CD14-positive monocyte (primary cell): Measurements from ENCODE around the gene APOBEC3B. TPM values are rescaled to one million over a fixed set of nuclear protein-coding genes. Genes with fewer than 3 reads are reported as not detected.

Experiments used
- DNase-seq, 3 donors: peaks; one replicate each; pipeline ENCODE4 v3.0.0-alpha.2; 2011 to 2022
- H2AFZ ChIP-seq: 2 replicates; pipeline ENCODE4 v1.6.0; 2012; ENCODE audit warnings: mild to moderate bottlenecking, low read depth, low read length, inconsistent platforms; ENCODE audit not compliant: insufficient read depth, poor library complexity, severe bottlenecking
- H3K27ac ChIP-seq, 2 donors: 1 replicate in 1 of 2; 2 replicates in 1 of 2; pipeline ENCODE4 v1.5.1; 2012 to 2013; ENCODE audit warnings: low read length in 2 of 2, control low read depth in 1 of 2, inconsistent platforms in 1 of 2, low read depth in 1 of 2, mild to moderate bottlenecking in 1 of 2
- H3K27me3 ChIP-seq, 2 donors: one replicate each; pipeline versions ENCODE4 v1.6.0 to v1.6.1; 2011 to 2013; ENCODE audit warnings: low read length in 2 of 2; ENCODE audit not compliant: control insufficient read depth in 2 of 2, insufficient read depth in 2 of 2
- H3K36me3 ChIP-seq, 2 donors: replicated peaks in 1 of 2; 1 replicate in 1 of 2; 2 replicates in 1 of 2; pipeline versions ENCODE4 v1.5.1 to v1.6.1; 2012 to 2013; ENCODE audit warnings: low read length in 2 of 2, control low read depth in 1 of 2, inconsistent platforms in 1 of 2, mild to moderate bottlenecking in 1 of 2; ENCODE audit not compliant: insufficient read depth in 2 of 2, control insufficient read depth in 1 of 2
- H3K4me1 ChIP-seq, 2 donors: 1 replicate in 1 of 2; 2 replicates in 1 of 2; pipeline versions ENCODE4 v1.5.1 to v1.6.1; 2012 to 2013; ENCODE audit warnings: low read length in 2 of 2, control low read depth in 1 of 2, inconsistent platforms in 1 of 2, mild to moderate bottlenecking in 1 of 2, moderate library complexity in 1 of 2; ENCODE audit not compliant: insufficient read depth in 2 of 2, control insufficient read depth in 1 of 2
- H3K4me2 ChIP-seq: replicated peaks from 2 replicates; pipeline ENCODE3; 2012; ENCODE audit warnings: low read length, moderate library complexity, mild to moderate bottlenecking; ENCODE audit not compliant: poor library complexity, severe bottlenecking; ENCODE audit errors: extremely low read depth
- H3K4me3 ChIP-seq, 3 experiments: fragments of 200-600 bp in 1 of 3; sonication (generic) in 1 of 3; replicated peaks in 1 of 3; 1 replicate in 2 of 3; 2 replicates in 1 of 3; pipeline ENCODE4 v1.5.1; 2011 to 2013; ENCODE audit warnings: low read length in 3 of 3, mild to moderate bottlenecking in 3 of 3, control low read depth in 2 of 3, low read depth in 2 of 3, inconsistent platforms in 1 of 3, moderate library complexity in 1 of 3
- H3K79me2 ChIP-seq: 2 replicates; pipeline ENCODE4 v1.6.0; 2012; ENCODE audit warnings: mild to moderate bottlenecking, control low read depth, inconsistent platforms, low read length, moderate library complexity; ENCODE audit not compliant: insufficient read depth
- H3K9ac ChIP-seq: 2 replicates; pipeline ENCODE4 v1.6.0; 2017; ENCODE audit warnings: low read length, mild to moderate bottlenecking; ENCODE audit not compliant: insufficient read depth, poor library complexity, severe bottlenecking
- H3K9me3 ChIP-seq, 2 donors: replicated peaks in 1 of 2; 1 replicate in 1 of 2; 2 replicates in 1 of 2; pipeline versions ENCODE4 v1.5.1 to v1.6.1; 2012 to 2013; ENCODE audit warnings: low read length in 2 of 2, control low read depth in 1 of 2; ENCODE audit not compliant: control insufficient read depth in 1 of 2, insufficient read depth in 1 of 2
- H4K20me1 ChIP-seq: 2 replicates; pipeline ENCODE4 v1.6.0; 2012; ENCODE audit warnings: mild to moderate bottlenecking, low read length, control low read depth, moderate library complexity; ENCODE audit not compliant: insufficient read depth
- H3K27ac Mint-ChIP-seq, 7 donors: one replicate each; pipeline ENCODE4 v1.8.0; 2020; ENCODE audit warnings: mild to moderate bottlenecking in 7 of 7, mixed read lengths in 7 of 7, moderate library complexity in 6 of 7, inconsistent platforms in 2 of 7
- H3K27me3 Mint-ChIP-seq, 3 donors: one replicate each; pipeline ENCODE4 v1.8.0; 2021 to 2022; ENCODE audit warnings: low read depth in 3 of 3, mild to moderate bottlenecking in 3 of 3, mixed read lengths in 3 of 3, moderate library complexity in 3 of 3, inconsistent platforms in 1 of 3
- H3K36me3 Mint-ChIP-seq, 2 donors: one replicate each; pipeline ENCODE4 v1.8.0; 2020; ENCODE audit warnings: mixed read lengths in 2 of 2, inconsistent platforms in 1 of 2, mild to moderate bottlenecking in 1 of 2
- H3K4me1 Mint-ChIP-seq: one replicate; pipeline ENCODE4 v1.8.0; 2020; ENCODE audit warnings: mild to moderate bottlenecking, mixed read lengths
- H3K4me3 Mint-ChIP-seq, 2 donors: one replicate each; pipeline ENCODE4 v1.8.0; 2020; ENCODE audit warnings: mild to moderate bottlenecking in 2 of 2, mixed read lengths in 2 of 2, moderate library complexity in 1 of 2
- H3K9me3 Mint-ChIP-seq, 7 donors: one replicate each; pipeline ENCODE4 v1.8.0; 2020 to 2022; ENCODE audit warnings: mixed read lengths in 7 of 7, mild to moderate bottlenecking in 6 of 7, moderate library complexity in 6 of 7, inconsistent platforms in 2 of 7
- CTCF ChIP-seq: fragments of 200-600 bp; IDR thresholded peaks from one replicate; pipeline ENCODE4 v1.8.0; 2022; ENCODE audit warnings: antibody characterized with exemption, mild to moderate bottlenecking
- WGBS: methylation state at CpG from one replicate; pipeline ENCODE4 v1.1.5; 2013; ENCODE audit warnings: missing lambda C conversion rate; ENCODE audit not compliant: insufficient coverage; 5-methylcytosine and 5-hydroxymethylcytosine counted together
- intact Hi-C, 2 donors: fragments of 100-400 bp; cut with micrococcal nuclease; formaldehyde crosslinking; loops; one replicate each; pipeline versions ENCODE4 v1.15.0 to v1.15.1; 2023
- polyA minus RNA-seq: library from RNA; depleted of rRNA, polyadenylated mRNA; stranded (reverse); fragments of >200 nt; gene quantifications from 2 replicates; pipeline ENCODE4 v1.2.3, GENCODE V29; 2012
- polyA plus RNA-seq, 3 donors: library from polyadenylated mRNA; depleted of rRNA in 1 of 3; unstranded in 2 of 3; stranded (reverse) in 1 of 3; fragments of 300-500 nt in 2 of 3; fragments of >200 nt in 1 of 3; fragmentation: Illumina TruSeq in 2 of 3; gene quantifications; 1 replicate in 2 of 3; 2 replicates in 1 of 3; pipeline ENCODE4 v1.2.3, GENCODE V29; 2012 to 2021
- total RNA-seq, 12 experiments: library from RNA in 1 of 12; stranded (reverse) in 1 of 12; fragments of 120-200 nt in 1 of 12; gene quantifications; one replicate each; pipeline ENCODE4 v1.2.4 and lab custom pipeline; 2013 to 2026; ENCODE audit warnings: mixed read lengths in 6 of 12, inconsistent platforms in 1 of 12

The APOBEC3B gene
- total RNA-seq (2013) = 2.4 TPM
- polyA plus RNA-seq (10 to 100 TPM in 2 of 3 donors, under 1 TPM in 1; 0.40 to 48.2 (median 12.6) TPM), polyA minus RNA-seq (10.3 and 17.9 TPM in 2 replicates), total RNA-seq (lab: John Stamatoyannopoulos, UW) (1.6 to 12.1 (median 7.3) reads per million in 11 experiments)

- peaks cover 21 to 40% of the 10 kb centered on the region in 2 donors for H3K4me1 ChIP-seq
- H3K4me3 Mint-ChIP-seq = peak within 1 kb of the TSS; percentile 81 to 90
- H3K4me3 ChIP-seq = peak within 1 kb of the TSS; percentile 39 to 78 (median 42)
- intact Hi-C loops = no loop called here
- no peaks in the 10 kb centered on the region for H4K20me1 ChIP-seq
- H3K27ac ChIP-seq = peak within 1 kb of the TSS; percentile 24 to 77
- peak within 1 kb of the TSS; percentile 82 for H2AFZ ChIP-seq
- H3K79me2 ChIP-seq = peaks cover 12% of the 10 kb centered on the region
- H3K9ac ChIP-seq = peak within 1 kb of the TSS; percentile 50
- DNase-seq = peak; percentile 95 to 99 (median 98)
- H3K4me1 Mint-ChIP-seq = peaks cover 37% of the 10 kb centered on the region
- H3K4me2 ChIP-seq = peak within 1 kb of the TSS; percentile 77
- no peaks in the 10 kb centered on the region for H3K27me3 ChIP-seq
- peaks cover 10 to 29% of the 10 kb centered on the region in 2 donors for H3K36me3 Mint-ChIP-seq
- peaks cover 0 to 7% (median 6%) of the 10 kb centered on the region in 3 donors for H3K27me3 Mint-ChIP-seq
- 15% methylated on average over 16 of the region's 16 CpGs for whole genome bisulfite sequencing
- H3K9me3 Mint-ChIP-seq = peaks cover 0 to 17% (median 7%) of the 10 kb centered on the region in 7 donors
- no peaks in the 10 kb centered on the region for H3K36me3 ChIP-seq
- peak within 1 kb of the TSS; percentile 76 to 97 (median 90) for H3K27ac Mint-ChIP-seq
- H3K9me3 ChIP-seq = peaks cover 0 to 8% of the 10 kb centered on the region in 2 donors
- no peak for TF ChIP-seq CTCF
Observed at GRCh38 chr22:38981992-38982927, at the start of gene APOBEC3B. Gene APOBEC3B, plus strand, starts transcription at chr22:38982347. Its CDS starts 107 bp downstream, at chr22:38982454.

- Histone ChIP-seq H3K9me3 (no peaks in the 10 kb centered on the region), H3K36me3 (no peaks in the 10 kb centered on the region), H3K4me3 (no peak overlapping the region), H3K9ac (no peak overlapping the region), H4K20me1 (no peaks in the 10 kb centered on the region), H3K27me3 (peaks cover 0 to 15% of the 10 kb centered on the region in 2 donors), H3K4me2 (no peak overlapping the region), H3K27ac (no peak overlapping the region), H2AFZ (no peak overlapping the region), H3K4me1 (peaks cover 8 to 12% of the 10 kb centered on the region in 2 donors), H3K79me2 (no peaks in the 10 kb centered on the region)
- Mint-ChIP-seq H3K27ac (no peak overlapping the region), H3K36me3 (no peaks in the 10 kb centered on the region), H3K4me1 (peaks cover 12% of the 10 kb centered on the region), H3K27me3 (peaks cover 19 to 52% (median 42%) of the 10 kb centered on the region in 3 donors), H3K4me3 (peak overlapping the region in 1 of 2 donors; percentile 51), H3K9me3 (peaks cover 0 to 7% (median 2%) of the 10 kb centered on the region in 7 donors)
- intact Hi-C loops = loop anchor here in 1 of 2 donors (5.0 kb wide), 1 partner anchor 37 kb away; no protein-coding TSS in a partner anchor
- no peak for DNase-seq
- TF ChIP-seq CTCF = no peak
- 92% methylated on average over 8 of the region's 8 CpGs for WGBS
Observed at GRCh38 chr22:38935023-38935422, 47.1 kb upstream of the APOBEC3B start.
